Mammary epithelial cell (primary cell): Measurements from ENCODE around the gene ZRANB2.

Source experiments
- CTCF ChIP-seq, 2 donors: IDR thresholded peaks in 1 of 2; conservative IDR thresholded peaks in 1 of 2; 2 replicates each; pipeline ENCODE4 v1.5.1; 2011 to 2012; ENCODE audit warnings: inconsistent platforms in 2 of 2, low read length in 2 of 2, mild to moderate bottlenecking in 2 of 2, control low read depth in 1 of 2, low read depth in 1 of 2; ENCODE audit not compliant: insufficient read depth in 1 of 2; ENCODE audit errors: extremely low read depth in 1 of 2
- EZH2 ChIP-seq: IDR thresholded peaks from 2 replicates; pipeline ENCODE4 v1.6.1; 2012; ENCODE audit warnings: low read length, inconsistent platforms, borderline replicate concordance

DNA sequence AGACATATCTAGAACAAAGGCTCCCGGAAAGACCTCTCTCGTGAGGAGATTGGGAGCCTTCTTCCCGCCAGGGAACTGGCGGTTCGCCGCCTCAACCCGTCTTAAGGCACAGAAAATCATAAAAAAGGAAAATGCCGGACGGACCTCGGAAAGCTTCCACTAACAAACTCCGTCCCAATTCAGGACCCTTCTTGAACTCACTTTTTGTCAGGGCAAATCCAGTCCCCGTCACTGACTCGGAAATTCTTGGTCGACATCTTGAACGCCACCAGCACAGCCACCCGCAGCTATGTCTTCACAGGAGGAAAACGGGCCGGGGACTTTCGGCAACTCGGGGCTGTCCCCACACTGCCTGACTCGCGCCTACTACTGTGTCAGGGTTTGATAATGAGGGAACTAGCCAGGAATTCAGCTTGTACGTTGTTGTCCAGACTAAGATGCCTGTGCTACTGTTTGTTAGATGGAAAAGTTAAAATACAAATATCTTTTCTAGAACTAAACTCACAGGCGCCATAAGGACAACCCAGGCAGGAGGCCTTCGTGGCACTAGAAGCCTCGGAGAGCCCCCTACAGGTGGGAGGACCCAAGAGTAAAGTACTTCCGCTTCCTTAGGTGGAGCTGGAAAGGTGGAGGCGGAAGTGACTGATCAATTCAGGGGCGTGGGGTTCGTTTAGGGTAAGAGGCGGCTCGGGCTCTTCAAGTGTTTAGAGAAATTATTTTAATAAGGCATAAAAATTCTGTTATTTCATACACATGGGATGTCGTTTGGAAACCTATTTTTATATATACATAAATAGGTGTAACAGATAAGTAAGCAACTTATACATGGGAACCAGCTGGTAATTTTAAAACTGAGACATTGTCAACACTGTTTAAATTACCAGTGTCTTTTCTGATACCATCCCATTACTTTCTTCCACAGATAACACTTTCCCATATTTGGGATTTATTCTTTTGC is at the start of gene ZRANB2:
- TF ChIP-seq CTCF (conservative IDR thresholded peaks at IDR 0.05 in 1 of 2, IDR thresholded peaks at IDR 0.05 in 1 of 2; ENCODE audit: extremely low read depth in 1 of 2, insufficient read depth in 1 of 2, low read depth in 1 of 2, low read length in 2 of 2): peak; percentile 60 to 75
- TF ChIP-seq EZH2: no peak
